Activated T-cell treated with anti-CD3 and anti-CD28 coated beads for 1 hour (primary cell): ENCODE results near the gene FGF22.
A peak's percentile ranks its signal among the peaks of the same experiment; 100 is the strongest.
"Not testable (repeated sequence)": the region's sequence is repeated elsewhere in the genome, so short reads cannot be mapped to it uniquely, and the experiment has no call there.

Source experiments
- DNase-seq: peaks from one replicate; pipeline ENCODE4 v3.0.0-alpha.2; 2020; ENCODE audit warnings: low read depth

Gene FGF22

GRCh38 chr19:658916-659839 is 19.5 kb downstream of the FGF22 start:
- DNase-seq: no peak

- no peak for DNase-seq
These were observed 21.2 kb downstream of the FGF22 start for GRCh38 chr19:660793-661426.

- DNase-seq: peak; percentile 53
These were observed 21.9 kb downstream of the FGF22 start for GRCh38 chr19:661427-662196.

- peak; percentile 59 for DNase-seq
These were observed 22.7 kb downstream of the FGF22 start for GRCh38 chr19:662207-662961.

GRCh38 chr19:662962-663681 is 23.4 kb downstream of the FGF22 start, which contains the start of gene RNF126:
TSS of gene RNF126 (minus strand) at chr19:663214. CDS start at chr19:663121, 93 bp downstream.
- peak; percentile 97 for DNase-seq

- DNase-seq: no peak
These were observed 24.0 kb downstream of the FGF22 start for GRCh38 chr19:663682-664117.

- DNase-seq: peak; percentile 76
These were observed 25.3 kb downstream of the FGF22 start for GRCh38 chr19:664913-665443.

- DNase-seq: not testable (repeated sequence)
These were observed 27.4 kb downstream of the FGF22 start for GRCh38 chr19:666985-667573.

GRCh38 chr19:668675-669434 is 29.2 kb downstream of the FGF22 start:
- DNase-seq: not testable (repeated sequence)

GRCh38 chr19:670609-671075 is 31.0 kb downstream of the FGF22 start:
- no peak for DNase-seq

- no peak for DNase-seq
These were observed 34.8 kb downstream of the FGF22 start for GRCh38 chr19:674282-675151.

GRCh38 chr19:676007-676338 is 36.3 kb downstream of the FGF22 start:
- DNase-seq: no peak

- no peak for DNase-seq
These were observed 36.8 kb downstream of the FGF22 start, which contains the start of gene FSTL3 for GRCh38 chr19:676339-677105. TSS of gene FSTL3 (plus strand) at chr19:676392. CDS start at chr19:676424, 32 bp downstream.

GRCh38 chr19:677201-677600 is 37.5 kb downstream of the FGF22 start:
- no peak for DNase-seq

- DNase-seq: no peak
These were observed 38.1 kb downstream of the FGF22 start for GRCh38 chr19:677601-678436.

GRCh38 chr19:678791-679388 is 39.2 kb downstream of the FGF22 start:
- no peak for DNase-seq
